ENCODE measurements around the gene CACNA1G.

GRCh38 chr17:50611634-50612033, 51.1 kb downstream of the CACNA1G start:
- no peak for TF ChIP-seq CTCF (IDR thresholded peaks at IDR 0.05)
- no peak for TF ChIP-seq ZFX (IDR thresholded peaks at IDR 0.05; ENCODE audit: borderline replicate concordance)

Data from 22Rv1 (cell line).